GM19452 (cell line): ENCODE measurements around the gene SFXN2.
"Not testable (repeated sequence)": the region's sequence is repeated elsewhere in the genome, so short reads cannot be mapped to it uniquely, and the experiment has no call there.

Experiments used
- ATAC-seq: cut with Tn5 transposase; IDR thresholded peaks from one replicate; pipeline ENCODE4 v1.9.1; 2021; ENCODE audit not compliant: unreplicated experiment

SFXN2 gene

GRCh38 chr10:102718220-102718619 is 3.8 kb downstream of the SFXN2 start:
- ATAC-seq, result no peak

GRCh38 chr10:102720337-102720736 is 5.9 kb downstream of the SFXN2 start:
- ATAC-seq, result no peak

GRCh38 chr10:102720775-102721301 is 6.4 kb downstream of the SFXN2 start:
- ATAC-seq, result no peak

GRCh38 chr10:102721954-102722353 is 7.5 kb downstream of the SFXN2 start:
- no peak for ATAC-seq

GRCh38 chr10:102723989-102724388 is 9.6 kb downstream of the SFXN2 start:
- ATAC-seq, result no peak

GRCh38 chr10:102726274-102726673 is 11.8 kb downstream of the SFXN2 start:
- ATAC-seq, result no peak

GRCh38 chr10:102727037-102727818 is 12.8 kb downstream of the SFXN2 start:
- no peak for ATAC-seq

- no peak for ATAC-seq
Measured at GRCh38 chr10:102729029-102730026, 14.9 kb downstream of the SFXN2 start.

- ATAC-seq, result no peak
Measured at GRCh38 chr10:102731222-102731800, 16.9 kb downstream of the SFXN2 start.

GRCh38 chr10:102732661-102733060 is 18.2 kb downstream of the SFXN2 start:
- ATAC-seq, result no peak

GRCh38 chr10:102735065-102735562 is 20.7 kb downstream of the SFXN2 start:
- no peak for ATAC-seq

GRCh38 chr10:102738692-102739121 is 24.3 kb downstream of the SFXN2 start:
- no peak for ATAC-seq

GRCh38 chr10:102740229-102740628 is 25.8 kb downstream of the SFXN2 start:
- ATAC-seq, result no peak

GRCh38 chr10:102741726-102742237 is 27.3 kb downstream of the SFXN2 start:
- ATAC-seq, result no peak

- ATAC-seq, result not testable (repeated sequence)
Measured at GRCh38 chr10:102742313-102742712, 27.9 kb downstream of the SFXN2 start.

GRCh38 chr10:102743078-102743587 is 28.7 kb downstream of the SFXN2 start:
- ATAC-seq, result no peak

GRCh38 chr10:102743588-102744373 is 29.3 kb downstream of the SFXN2 start, which contains the start of gene WBP1L:
TSS of gene WBP1L (plus strand) at chr10:102743948. CDS start at chr10:102744054, 106 bp downstream.
- peak; percentile 92 for ATAC-seq

GRCh38 chr10:102744374-102745051 is 30.1 kb downstream of the SFXN2 start:
- no peak for ATAC-seq

- no peak for ATAC-seq
Measured at GRCh38 chr10:102745157-102745556, 30.7 kb downstream of the SFXN2 start.
